HT-29 (cell line): ENCODE results near the gene PCBD1. TPM values are rescaled to one million over a fixed set of nuclear protein-coding genes. Genes with fewer than 3 reads are reported as not detected.

Source experiments
- DNase-seq: peaks from one replicate; pipeline ENCODE4 v3.0.0-alpha.2; 2015; ENCODE audit warnings: low spot score
- total RNA-seq: library from RNA; depleted of rRNA; stranded (reverse); fragments of >200 nt; shearing (Covaris generic); gene quantifications from 2 replicates; pipeline ENCODE4 v1.2.3, GENCODE V29; 2014

Gene PCBD1
- total RNA-seq, 1 experiment from 2014 or later, result 147 TPM

DNA sequence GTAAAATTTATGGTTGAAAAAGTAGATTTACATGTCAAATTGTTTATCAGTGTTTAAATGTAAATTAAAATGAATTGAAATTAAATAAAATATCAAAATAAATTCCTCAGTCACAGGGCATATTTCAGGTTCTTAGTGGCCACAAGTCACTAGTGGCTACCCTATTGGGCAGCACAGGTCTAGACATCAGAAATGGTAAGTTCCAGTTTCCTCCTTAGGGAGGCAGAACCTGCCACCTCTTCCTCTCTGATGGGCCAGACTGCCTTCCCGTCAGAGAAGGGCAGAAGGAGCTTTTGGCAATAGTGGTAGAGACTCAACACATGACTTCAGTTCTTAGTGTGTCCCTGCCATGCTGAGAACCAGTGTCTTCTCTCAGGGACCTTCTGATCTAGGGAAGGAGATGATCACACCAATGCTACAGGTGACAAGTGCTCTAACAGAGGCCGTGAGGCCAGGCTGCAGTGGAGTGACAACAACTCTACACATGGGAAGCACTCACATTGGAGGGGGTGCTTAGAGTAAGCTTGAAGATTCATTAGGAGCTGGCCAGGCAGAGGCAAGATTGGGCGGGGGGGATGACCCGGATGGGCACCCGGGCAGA, 14.4 kb upstream of the PCBD1 start:
- no peak for DNase-seq

DNA sequence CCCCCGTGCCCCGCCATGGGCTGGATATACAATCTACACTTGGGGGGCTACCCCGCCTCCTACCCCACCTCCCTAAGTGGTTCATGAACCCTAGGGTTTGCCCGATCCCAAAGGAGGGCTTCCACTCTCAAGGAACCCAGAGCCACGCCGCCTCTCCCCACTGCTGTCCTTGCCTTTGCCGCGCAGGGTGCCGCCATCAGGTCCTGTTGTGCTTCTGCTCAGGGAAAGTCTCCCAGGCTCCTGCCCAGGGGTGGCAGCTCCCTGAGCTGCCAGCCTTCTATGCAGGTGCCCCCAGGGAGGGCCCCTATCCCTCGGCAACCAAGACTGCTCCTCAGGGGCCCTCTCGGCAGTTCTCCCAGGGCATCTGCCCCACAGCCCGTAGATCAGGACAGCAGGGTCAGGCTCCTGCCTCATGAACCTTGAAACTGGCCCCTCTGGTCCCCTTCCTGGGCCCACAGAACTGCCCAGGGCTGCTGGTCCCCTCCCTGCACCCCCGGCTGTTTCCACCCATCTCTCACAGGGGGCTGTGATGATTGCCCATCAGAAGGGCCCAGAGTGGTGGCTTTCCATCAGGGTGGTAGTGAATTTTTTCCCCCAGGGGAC, 13.0 kb upstream of the PCBD1 start:
- no peak for DNase-seq

GRCh38 chr10:70899096-70899495, 10.7 kb upstream of the PCBD1 start:
- DNase-seq, result no peak

GRCh38 chr10:70898687-70899086, 10.3 kb upstream of the PCBD1 start:
- no peak for DNase-seq

DNA sequence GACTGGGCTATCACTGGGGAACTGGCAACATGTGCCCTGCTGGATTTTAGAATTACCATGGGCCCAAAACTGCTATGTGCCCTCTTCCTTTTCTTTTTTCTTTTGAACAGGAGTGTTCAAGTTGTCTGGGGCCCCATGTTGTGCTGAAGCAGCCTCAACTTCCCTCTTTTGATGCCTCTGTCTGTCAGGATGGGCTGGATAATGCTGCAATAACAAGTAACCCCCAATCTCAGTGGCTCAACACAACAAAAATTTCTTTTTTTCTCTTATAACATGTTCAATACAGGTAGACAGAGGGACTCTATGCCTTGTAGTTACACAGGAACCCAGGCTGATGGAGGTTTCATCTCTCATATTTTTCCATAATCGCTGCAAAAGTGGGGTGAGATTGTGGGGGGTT, 8.2 kb upstream of the PCBD1 start:
- no peak for DNase-seq

GRCh38 chr10:70894416-70894815, 6.1 kb upstream of the PCBD1 start:
- no peak for DNase-seq

- DNase-seq, result no peak
These were observed 5.1 kb upstream of the PCBD1 start for GRCh38 chr10:70893227-70894006.

DNA sequence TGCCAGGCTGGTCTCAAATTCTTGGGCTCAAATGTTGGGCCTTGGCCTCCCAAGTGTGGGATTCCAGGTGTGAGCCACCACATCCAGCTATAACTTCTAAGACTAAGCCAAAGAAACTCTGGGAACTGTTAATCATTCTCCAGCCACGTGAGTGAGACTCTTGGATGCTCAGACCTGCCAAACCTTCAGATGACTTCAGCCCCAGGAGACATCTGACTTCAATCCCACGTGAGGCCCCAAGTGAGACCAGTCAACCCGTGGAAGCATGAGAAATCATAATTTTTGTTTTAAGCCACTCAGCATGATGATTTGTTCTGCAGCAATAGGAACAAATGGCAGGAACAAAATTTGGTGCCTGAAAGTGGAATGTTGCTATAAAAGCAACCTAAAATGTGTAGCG, 4.3 kb upstream of the PCBD1 start:
- DNase-seq, result no peak

GRCh38 chr10:70891627-70892026, 3.3 kb upstream of the PCBD1 start:
- DNase-seq, result no peak

GRCh38 chr10:70890917-70891431, 2.6 kb upstream of the PCBD1 start:
- DNase-seq, result no peak

DNA sequence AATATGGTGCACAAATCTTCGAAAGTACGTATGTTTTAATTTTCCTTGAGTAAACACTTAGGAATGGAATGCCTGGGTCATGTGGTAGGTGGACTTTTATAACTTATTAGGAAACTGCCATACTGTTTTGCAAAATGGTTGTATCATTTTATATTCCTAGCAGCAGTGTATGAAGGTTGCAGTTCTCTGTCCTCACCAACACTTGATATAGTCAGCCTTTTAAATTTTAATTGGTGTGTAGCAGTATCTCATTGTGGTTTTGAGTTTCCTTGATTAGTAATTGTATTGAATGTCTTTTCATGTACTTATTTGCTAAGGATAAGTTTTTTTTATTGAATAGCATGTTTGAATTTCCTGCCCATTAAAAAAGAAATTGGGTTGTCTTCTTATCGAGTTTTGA, 926 bp upstream of the PCBD1 start:
- no peak for DNase-seq

GRCh38 chr10:70886921-70887665, 1.3 kb downstream of the PCBD1 start:
- no peak for DNase-seq

DNA sequence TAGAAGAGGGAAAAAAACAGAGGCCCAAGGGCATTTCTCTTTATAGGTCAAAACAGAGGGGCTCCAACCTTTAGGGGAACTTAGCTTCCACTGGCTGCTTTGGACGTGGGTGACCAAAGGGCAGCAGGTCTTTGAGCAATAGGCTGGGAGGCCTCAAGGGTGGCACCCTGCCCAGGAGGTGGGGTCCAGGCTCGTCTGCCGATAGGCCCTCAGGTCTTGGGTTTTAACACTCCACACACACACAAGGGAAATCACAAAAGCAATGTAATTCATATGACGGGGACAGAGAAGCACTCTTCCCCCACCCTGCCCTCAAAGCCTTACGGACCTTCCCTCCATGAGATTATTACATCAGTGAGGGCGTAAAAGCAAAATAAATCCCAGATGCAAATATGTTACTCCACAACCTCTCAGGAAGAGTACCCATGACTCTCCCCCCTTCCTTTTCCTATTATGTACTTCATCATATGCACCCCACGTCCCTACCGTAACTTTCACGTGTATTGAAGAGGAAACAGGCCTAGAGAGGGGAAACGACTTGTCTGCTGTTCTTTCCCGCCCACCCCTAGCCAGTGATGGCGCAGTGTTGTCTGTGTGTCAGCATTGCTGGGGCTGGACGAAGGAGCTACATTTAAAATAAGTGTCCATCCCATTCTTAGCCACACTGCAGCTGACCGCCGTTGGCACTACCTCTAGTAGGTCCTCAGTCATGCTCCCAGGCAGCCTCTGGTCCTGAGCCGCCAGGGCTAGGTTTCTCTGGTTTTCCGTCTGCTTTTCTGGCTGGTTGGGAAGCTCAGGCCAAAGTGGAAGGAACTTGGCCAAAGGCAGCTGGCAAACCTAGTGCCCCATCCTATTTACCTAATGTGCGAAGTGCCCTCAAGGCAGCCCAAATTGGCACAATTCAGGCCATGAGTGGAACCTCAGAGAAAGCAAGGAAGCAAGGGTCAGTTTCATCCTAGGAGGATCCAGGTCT, 2.1 kb downstream of the PCBD1 start:
- DNase-seq, result no peak

DNA sequence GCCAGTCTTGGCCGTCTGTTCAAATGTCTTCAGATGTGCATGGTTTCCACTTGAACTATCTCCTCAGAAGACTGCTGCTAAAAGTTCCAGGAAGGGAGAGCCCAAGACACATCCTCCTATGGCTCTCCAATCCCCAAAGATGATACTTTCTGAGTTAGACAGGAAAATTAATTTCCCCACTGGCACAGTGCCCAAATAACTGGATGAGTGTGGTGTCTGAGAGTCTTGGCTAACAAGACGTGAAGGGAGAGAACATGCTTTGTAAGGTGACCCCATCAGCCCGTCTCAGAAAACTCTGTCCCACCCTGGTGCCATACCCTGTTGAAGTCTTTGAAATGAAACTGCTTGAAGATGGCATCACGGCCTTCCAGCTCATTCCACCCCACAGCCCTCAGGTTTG, 2.9 kb downstream of the PCBD1 start:
- DNase-seq, result no peak

DNA sequence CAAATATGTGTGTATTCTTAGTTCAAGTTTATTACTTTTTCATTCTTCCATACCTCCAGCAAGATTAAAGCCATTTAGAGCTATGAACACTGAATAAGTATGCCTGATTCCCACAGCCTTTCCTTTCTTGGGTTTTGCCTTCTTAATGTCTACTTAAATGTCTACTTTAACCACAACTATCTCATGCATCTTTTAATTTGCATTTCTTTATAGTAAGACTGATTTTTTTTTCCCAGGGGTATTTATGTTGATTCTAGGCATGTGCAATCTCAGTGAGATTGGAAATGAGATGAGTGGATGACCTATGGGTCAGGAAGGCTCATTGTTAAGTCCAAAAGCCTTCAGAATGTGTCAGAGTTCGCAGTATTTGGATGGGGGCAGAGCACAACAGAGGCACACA, 3.6 kb downstream of the PCBD1 start:
- no peak for DNase-seq

- DNase-seq, result peak; percentile 90
These were observed 8.3 kb downstream of the PCBD1 start for GRCh38 chr10:70880077-70880534.

DNA sequence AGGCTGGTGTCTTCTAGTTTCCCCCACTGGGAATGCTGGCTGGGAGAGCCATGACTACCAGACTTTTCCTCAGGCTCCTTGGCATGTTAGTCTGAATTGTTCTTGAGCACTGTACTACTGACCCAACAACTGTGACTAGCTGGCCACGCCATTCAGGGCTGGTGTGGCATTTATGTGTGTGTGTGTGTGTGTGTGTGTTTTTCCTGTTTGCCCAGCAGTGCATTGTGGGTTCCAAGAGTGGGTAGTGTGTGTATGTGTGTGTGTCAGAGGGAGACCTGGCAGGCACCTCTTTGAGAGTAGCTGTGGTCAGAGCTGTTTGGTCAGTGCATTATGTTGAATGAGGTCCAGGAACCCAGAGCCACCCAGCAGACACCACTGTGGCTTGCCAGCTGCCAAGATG, 9.2 kb downstream of the PCBD1 start:
- DNase-seq, result no peak

DNA sequence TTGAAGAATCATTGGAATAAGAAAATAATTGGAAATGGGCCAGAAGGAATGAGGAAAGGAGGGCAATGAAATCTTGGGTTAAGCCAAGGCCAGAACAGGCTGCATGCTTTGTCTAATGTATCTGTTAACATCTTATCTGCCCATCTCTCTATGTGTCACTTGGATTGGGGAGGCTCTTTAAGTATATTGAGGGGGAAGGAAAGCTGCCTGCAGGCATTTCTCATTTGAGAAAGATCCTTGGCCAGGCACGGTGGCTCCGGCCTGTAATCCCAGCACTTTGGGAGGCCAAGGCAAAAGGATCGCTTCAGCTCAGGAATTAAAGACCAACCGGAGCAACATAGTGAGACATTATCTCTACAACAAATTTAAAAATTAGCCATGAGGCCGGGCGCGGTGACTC, 14.3 kb downstream of the PCBD1 start:
- no peak for DNase-seq

- DNase-seq, result no peak
These were observed 16.1 kb downstream of the PCBD1 start for GRCh38 chr10:70872291-70872690.

- DNase-seq, result peak; percentile 67
These were observed 21.9 kb downstream of the PCBD1 start for GRCh38 chr10:70866424-70866823.

- DNase-seq, result no peak
These were observed 23.4 kb downstream of the PCBD1 start for GRCh38 chr10:70864935-70865334.
